Hypothalamus (tissue), 51 donors: ENCODE data around the gene DIMT1.

ENCODE experiments used
- DNase-seq, 51 donors: peaks; one replicate each; lab custom pipeline; 2025; lab: John Stamatoyannopoulos, UW

The DIMT1 gene

DNA sequence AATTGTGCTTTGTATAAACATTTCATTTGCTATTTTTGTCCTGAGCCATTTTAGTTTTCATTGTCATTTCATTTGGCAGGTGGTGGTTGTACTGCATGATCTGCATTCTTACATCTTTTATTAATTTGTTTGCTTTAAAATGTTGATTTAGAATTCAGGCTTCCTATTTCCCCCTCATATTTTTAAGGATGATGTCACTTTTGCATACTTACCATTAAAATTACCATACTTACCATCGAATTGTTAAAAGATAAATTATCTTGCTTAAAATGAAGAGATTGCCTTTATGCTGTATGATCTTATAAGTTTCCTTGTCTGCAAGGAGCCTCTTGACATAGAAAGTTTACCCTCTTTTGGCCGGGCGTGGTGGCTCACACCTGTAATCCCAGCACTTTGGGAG is 31.1 kb downstream of the DIMT1 start:
- no peak for DNase-seq

DNA sequence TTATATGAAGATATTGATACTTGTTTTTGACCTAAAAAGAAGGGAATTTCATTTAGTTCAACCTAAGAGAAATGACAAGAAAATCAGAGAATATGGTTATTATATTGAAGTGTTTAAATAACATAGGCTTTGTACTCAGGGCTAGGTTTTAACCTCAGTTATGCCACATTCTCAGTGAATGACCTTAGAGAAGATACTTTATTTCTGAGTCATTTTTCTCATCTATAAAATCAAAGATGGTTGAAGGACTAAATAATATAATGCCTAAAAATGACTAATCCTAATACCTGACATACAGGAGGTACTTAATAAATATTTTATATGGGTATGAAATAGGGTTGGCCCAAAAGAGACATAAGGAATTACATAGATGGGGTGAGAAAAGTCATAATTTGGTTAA is 32.3 kb downstream of the DIMT1 start:
- DNase-seq, result no peak

DNA sequence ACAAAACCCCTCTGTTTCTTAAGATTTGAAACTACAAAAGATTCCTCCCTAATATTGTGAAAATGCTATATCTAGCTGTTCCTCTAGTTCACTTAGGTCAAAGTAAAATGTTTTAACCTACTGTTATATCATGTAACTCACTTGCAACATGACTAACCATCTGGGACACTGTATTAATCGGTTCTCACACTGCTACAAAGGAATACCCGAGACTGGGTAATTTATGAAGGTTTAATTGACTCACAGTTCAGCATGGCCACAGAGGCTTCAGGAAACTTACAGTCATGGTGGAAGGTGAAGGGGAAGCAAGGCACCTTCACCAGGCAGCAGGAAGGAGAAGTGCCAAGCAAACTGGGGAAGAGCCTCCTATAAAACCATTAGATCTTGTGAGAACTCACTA is 34.7 kb downstream of the DIMT1 start:
- no peak for DNase-seq

DNA sequence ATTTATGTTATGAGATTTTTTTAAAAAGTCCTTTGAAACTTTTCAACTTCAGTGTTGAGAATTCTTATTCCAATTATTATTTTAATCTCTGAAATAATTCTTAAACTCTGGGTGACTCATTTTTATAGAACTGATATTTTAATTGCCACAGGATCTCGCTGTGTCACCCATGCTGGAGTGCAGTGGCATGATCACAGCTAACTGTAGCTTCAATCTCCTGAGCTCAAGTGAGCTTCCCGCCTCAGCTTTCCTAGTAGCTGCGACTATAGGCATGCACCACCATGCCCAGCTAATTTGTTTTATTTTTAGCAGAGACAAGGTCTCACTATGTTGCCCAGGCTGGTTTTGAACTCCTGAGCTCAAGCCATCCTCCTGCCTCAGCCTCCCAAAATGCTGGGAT is 41.0 kb downstream of the DIMT1 start:
- DNase-seq, result no peak

- DNase-seq, result peak in 2 of 51 donors; percentile 8 to 36
These were observed 49.5 kb downstream of the DIMT1 start for GRCh38 chr5:62354028-62354874.

DNA sequence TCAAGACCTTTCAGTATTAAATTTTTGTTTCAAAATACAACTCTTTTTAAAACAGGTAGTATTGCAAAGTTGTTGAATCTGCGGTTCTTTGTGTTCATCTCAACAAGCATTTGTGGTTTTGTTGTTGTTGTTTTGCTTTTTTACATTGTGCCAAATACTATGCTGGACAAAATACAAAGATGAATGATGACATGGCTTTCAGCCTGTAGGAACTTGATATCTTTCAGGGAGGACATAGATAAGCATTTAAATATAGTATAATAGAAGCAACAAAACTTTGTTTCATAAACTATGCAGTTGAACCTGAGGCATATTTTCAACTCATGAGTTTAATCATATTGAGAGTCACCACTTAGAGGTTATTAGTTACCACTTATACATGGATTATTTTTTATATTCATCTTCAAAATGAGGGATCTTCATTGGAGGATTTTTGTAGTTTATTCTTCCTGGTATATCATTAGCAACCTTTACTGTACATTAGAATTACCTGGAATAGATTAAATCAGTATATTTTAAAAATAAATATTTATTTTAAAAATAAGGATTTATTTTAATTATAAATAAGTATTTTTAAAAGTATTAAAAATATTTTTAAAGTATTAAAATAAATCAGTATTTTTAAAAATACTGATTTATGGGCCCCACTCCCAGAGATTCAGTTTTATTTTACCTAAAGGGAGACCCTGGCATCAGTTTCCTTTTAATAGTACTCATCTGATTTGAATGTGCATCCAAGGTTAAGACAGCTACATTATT is 54.8 kb downstream of the DIMT1 start:
- no peak for DNase-seq

GRCh38 chr5:62347928-62348327 is 55.8 kb downstream of the DIMT1 start:
- DNase-seq, result no peak

- no peak for DNase-seq
These were observed 57.0 kb downstream of the DIMT1 start for GRCh38 chr5:62346748-62347147.

DNA sequence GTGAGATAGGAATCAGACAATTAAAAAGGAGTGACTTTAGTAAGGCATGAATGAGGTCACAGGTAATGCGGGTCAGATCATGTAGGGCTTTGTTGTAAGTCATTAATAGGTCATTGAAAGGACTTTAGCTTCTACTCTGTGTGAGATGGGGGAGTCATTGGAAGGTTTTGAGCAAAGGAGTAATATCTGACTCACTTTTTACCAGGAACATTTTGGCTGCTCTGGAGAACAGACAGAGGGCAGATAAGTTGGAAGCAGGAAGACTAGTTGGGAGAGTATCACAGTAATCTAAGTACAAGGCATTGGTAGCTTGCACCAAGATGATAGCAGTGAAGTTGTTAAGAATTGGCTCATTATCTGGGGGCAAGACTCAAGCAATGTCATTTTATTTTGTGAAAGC is 60.3 kb downstream of the DIMT1 start:
- no peak for DNase-seq

- no peak for DNase-seq
These were observed 61.2 kb downstream of the DIMT1 start for GRCh38 chr5:62342476-62342837.

DNA sequence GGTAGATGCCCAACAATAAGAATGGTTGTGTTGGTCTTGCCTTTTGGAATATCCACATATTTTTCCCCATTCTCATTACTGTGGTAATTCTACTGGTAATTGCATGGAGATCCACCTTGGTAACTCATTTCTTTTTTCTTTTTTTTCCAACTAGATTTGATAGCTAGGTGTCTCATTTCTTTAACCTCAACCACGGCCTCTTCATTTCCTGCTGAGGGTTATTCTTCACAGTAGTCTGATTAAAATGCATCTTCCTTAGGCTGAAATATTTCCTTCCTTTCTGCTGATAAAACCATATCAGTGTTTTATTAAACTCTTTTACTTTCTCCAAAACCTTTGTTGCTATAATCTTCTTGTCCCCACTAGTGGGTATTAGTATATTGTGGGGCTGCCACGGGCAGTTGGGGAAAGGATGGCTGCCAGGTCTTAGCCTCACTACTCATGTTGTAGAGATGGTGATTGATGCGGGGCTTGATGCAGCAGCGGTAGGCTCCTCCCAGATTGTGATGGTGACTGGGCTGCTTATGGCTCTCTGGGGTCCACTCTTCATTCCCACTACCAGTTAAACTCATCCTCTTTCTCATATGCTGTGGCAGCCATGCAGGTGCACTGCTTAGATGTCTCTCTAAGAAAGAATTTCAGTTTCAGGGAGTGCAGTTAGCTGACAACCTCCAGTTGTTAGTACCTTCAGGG is 61.8 kb downstream of the DIMT1 start:
- DNase-seq, result no peak

GRCh38 chr5:62340979-62341378 is 62.7 kb downstream of the DIMT1 start:
- DNase-seq, result no peak

DNA sequence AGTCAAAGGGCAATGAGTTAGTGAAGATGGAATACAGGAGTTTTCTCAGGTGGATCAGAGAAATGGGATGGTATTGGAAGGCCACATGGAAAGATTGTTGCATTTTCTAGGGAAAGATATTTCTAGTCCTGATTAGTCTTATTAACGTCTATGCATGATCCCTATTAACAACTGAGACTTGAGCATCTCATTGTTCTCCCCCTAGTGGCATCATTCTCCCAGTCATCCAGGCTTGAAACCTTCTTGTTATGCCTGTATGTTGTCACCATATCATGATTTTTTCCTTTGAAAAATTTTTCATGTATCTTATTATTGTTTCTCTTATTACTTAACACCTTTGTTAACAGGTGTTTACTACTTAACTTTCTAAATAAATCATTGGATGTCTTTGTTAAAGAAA is 63.3 kb downstream of the DIMT1 start:
- DNase-seq, result peak in 1 of 51 donors; percentile 22
